Muscle of arm (tissue), 14 donors: Measurements from ENCODE around the gene TESK2. TPM values are rescaled to one million over a fixed set of nuclear protein-coding genes. Genes with fewer than 3 reads are reported as not detected.
A peak's percentile ranks its signal among the peaks of the same experiment; 100 is the strongest.
"Not testable (repeated sequence)": the region's sequence is repeated elsewhere in the genome, so short reads cannot be mapped to it uniquely, and the experiment has no call there.

Source experiments
- DNase-seq: peaks from one replicate; pipeline ENCODE4 v3.0.0-alpha.2; 2013
- long read RNA-seq, 11 donors: transcript quantifications; one replicate each; lab custom pipeline, GENCODE V29; 2026
- polyA plus RNA-seq, 12 donors: library from polyadenylated mRNA; unstranded; fragments of 120-200 nt; gene quantifications; one replicate each; pipeline ENCODE4 v1.2.1, GENCODE V29; 2013; ENCODE audit not compliant: insufficient read length in 12 of 12

The TESK2 gene, protein sequence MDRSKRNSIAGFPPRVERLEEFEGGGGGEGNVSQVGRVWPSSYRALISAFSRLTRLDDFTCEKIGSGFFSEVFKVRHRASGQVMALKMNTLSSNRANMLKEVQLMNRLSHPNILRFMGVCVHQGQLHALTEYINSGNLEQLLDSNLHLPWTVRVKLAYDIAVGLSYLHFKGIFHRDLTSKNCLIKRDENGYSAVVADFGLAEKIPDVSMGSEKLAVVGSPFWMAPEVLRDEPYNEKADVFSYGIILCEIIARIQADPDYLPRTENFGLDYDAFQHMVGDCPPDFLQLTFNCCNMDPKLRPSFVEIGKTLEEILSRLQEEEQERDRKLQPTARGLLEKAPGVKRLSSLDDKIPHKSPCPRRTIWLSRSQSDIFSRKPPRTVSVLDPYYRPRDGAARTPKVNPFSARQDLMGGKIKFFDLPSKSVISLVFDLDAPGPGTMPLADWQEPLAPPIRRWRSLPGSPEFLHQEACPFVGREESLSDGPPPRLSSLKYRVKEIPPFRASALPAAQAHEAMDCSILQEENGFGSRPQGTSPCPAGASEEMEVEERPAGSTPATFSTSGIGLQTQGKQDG
- 1 to 10 TPM in 11 of 12 donors, not detected in 1; 1.9 to 5.4 (median 2.2) TPM for polyA plus RNA-seq
- long read RNA-seq, donor 1, partial matches to known transcripts, result 0 of 3 reads
- long read RNA-seq, donor 1, other reads (novel, unspliced or antisense), result 0 of 3 reads
- long read RNA-seq, donor 2, partial matches to known transcripts, result 0 of 1 reads
- long read RNA-seq, donor 2, other reads (novel, unspliced or antisense), result 0 of 1 reads
- long read RNA-seq, donor 3, result 0 reads
- long read RNA-seq, donor 4, result 0 reads
- long read RNA-seq, donor 5, result 0 reads
- long read RNA-seq, donor 6, result 0 reads
- long read RNA-seq, donor 7, result 0 reads
- long read RNA-seq, donor 8, partial matches to known transcripts, result 0 of 1 reads
- long read RNA-seq, donor 8, other reads (novel, unspliced or antisense), result 0 of 1 reads
- long read RNA-seq, donor 9, result 0 reads
- long read RNA-seq, donor 10, partial matches to known transcripts, result 0 of 1 reads
- long read RNA-seq, donor 10, other reads (novel, unspliced or antisense), result 0 of 1 reads
- long read RNA-seq, donor 11, result 0 reads

DNA sequence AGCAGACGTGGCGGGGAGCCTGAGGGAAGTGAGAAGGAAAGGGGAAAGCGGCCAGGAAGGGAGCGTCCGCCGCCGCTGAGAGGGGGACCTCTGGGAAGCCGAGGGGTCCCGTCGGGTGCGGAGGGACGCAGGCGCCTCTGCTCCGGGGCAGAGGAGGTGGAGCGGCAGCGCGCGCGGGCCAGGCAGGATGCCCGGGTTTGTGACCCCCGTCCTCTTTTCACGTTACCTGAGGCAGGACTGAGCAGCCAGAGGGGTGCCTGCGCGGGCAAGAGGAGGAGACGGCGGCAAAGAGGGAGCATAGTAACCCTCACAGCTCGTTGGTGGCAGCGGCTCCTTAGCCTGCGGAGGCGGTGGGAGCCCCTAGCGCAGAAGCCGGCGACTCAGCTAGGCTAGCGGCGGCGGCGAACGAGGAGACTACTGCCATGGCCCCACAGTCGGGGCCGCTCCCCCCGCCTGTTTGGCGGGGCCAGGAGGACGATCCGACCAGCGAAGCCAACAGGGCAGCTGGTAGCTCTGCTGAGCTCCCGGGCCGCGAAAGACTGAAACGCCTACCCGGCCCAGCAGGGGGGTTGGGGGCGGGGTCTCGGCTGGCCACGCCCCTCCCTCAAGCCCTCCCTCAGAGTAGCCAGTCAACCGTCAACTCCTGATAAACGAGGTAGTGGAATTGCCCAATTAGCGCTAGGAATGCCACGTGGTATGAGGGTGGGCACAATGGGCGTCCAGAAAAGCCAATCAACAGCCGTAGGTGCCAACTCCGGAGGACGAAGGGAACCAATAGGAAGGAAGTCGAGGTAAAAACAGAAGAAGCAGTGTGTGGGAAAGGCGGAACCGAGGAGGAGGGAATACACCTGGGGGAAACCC is at the start of gene TESK2:
TSS of gene TESK2 (minus strand) at position 538 of the 861 bp plus-strand sequence. CDS start 33,378 bp downstream, outside the sequence.
- peak; percentile 98 for DNase-seq

DNA sequence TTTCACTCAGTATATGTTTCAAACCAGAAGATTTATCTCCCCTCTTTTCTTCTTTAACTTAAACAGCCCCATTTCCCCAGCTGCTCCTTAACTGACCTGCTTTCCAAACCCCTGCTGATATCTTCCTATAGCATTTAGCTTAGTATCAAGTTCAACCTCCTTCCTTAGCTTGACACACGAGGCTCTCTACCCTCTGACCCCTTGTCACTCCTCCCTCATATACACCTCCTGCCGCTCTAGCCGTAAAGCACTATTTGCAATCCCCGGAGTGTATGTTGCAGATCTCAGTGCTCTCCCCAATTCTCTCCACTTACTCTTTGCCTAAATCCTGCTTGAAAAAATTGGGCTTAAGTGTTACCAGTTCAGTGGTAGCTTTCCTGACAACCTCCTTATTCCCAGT is 45.9 kb upstream of the TESK2 start:
- DNase-seq, result no peak

DNA sequence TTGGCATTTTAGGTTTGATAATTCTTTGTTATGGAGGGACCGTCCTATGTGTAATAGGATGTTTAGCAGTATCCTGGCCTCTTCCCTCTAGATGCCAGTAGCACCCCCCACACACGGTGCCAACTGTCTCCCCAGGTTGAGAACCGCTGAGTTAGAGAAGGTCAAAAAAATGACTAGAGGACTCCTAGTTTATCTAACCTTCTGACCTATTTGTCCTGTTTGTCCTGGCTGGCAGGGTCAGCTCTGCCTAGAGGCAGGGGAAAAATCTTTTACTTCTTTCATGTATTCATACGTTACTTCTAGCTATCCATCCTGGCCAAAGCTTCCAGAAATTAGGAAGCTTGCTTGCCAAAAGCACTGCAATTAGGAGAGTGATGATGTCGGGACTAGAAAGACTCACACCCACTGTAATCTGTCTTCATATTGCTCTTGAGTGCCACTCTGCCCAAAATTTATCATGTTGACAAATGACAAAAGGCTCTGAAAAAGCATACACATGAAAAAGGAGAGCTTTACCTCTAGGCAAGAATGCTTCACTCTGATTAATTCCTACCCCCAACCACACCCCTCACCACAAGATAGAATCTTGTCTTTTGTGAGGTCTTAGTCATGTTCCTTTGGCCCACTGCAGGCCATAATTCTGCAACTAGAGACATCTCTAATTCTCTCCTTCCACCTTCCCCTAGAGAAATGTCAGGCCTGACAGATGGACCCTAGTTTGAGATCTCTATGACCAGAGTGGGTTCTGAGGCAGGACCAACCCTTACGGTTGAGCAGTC is 45.2 kb upstream of the TESK2 start:
- DNase-seq, result no peak

DNA sequence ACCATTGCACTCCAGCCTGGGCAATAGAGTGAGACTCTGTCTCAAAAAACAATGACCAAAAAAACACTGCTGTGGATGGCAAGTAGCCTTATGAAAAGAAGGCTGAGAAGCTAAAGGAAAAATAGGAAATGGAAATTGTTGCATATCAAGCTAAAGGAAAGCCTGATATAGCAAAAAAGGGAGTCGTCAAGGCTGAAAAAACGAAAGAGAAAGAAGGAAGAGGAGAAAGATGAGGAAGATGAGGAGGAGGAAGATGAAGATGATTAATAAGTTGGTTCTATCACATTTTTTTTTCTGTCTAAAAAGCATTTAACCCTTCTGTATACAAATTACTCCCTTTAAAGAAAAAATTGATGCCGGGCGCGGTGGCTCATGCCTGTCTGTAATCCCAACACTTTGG is 40.9 kb upstream of the TESK2 start:
- DNase-seq, result no peak

DNA sequence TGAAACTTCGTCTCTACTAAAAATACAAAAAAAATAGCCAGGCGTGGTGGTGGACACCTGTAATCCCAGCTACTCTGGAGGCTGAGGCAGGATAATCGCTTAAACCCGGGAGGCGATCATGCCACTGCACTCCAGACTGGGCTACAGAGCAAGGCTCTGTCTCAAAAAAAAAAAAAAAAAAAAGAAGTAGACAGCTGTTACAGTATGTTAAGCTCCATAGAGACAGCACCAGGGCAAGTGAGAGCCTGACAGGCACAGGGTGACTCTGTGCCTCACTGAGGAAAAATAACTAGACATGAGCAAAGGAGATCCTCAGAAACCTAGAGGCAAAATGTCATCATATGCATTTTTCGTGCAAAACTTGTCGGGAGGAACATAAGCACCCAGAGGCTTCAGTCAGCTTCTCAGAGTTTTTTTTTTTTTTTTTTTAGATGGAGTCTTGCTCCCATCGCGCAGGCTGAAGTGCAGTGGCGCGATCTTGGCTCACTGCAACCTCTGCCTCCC is 39.7 kb upstream of the TESK2 start:
- no peak for DNase-seq

DNA sequence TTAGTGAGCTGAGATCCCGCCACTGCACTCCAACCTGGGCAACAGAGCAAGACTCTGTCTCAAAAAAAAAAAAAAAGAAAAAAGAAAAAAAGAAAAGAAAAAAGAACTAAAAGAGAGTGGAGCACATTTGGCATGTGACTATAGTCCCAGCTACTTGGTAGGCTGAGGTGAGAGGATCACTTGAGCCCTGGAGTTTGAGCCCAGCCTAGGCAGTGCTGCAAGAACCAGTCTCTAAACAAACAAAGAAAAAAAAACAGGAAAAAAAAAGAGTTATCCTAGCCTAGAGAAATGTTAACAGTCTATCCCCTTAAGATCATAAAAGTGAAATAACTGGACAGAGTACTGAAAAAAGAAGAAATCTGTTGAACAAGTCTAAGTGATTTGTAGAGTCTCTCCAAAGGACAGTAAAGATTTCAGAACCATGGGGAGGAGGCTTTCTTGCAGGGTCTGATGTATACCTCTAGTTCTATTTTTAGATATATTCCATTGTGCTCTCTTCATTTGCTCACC is 35.2 kb upstream of the TESK2 start:
- DNase-seq, result no peak

DNA sequence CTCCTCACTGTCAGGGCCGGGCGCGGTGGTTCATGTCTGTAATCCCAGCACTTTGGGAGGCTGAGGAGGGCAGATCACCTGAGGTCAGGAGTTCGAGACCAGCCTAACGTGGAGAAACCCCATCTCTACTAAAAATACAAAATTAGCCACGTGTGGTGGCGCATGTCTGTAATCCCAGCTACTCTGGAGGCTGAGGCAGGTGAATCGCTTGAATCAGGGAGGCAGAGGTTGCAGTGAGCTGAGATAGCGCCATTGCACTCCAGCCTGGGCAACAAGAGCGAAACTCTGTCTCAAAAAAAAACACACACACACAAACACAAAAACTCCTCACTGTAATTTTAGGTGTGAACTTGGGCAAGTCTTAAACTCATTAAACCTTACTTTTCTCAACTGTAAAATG is 33.0 kb upstream of the TESK2 start:
- not testable (repeated sequence) for DNase-seq

DNA sequence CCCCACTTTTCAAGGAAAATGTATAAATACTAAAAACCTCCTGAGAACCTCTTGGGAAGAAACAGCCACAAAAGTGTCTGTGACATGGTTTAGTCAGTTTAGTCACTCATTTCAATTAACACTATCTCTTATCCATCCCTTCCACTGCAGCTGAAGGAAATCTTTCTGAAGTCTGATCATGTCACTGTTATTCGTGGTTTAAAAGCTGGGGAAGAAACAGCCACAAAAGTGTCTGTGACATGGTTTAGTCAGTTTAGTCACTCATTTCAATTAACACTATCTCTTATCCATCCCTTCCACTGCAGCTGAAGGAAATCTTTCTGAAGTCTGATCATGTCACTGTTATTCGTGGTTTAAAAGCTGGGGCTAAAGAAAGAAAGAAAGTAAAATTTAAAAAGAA is 32.6 kb upstream of the TESK2 start:
- not testable (repeated sequence) for DNase-seq

DNA sequence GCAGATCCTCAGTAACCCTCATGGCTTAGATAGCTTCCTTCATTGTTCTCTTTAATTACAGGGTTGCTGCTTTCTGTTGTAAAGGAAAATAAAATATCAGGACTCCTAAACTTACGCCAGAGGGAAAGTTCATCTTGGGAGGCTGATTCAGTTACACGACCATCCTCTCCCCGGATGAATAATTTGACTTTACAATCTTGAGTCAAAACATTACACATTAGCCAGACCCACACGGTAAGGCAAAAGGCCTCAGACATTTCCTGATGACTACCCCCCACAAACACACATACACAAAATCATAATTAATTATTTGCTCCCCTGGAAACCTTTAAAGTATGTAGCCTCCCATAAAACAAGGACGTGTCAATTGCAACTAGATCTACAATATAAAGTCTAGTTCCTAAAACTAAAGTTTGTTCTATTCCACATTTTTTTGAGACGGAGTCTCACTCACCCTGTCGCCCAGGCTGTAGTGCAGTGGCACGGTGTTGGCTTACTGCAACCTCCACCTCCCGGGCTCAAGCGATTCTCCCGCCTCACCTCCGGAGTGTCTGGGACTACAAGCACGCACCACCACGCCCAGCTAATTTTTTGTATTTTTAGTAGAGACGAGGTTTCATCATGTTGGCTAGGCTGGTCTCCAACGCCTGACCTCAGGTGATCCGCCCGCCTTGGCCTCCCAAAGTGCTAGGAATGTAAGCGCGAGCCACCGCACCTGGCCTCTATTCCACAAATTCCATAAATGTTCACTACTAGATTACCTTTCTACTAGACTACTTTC is 31.6 kb upstream of the TESK2 start:
- no peak for DNase-seq

DNA sequence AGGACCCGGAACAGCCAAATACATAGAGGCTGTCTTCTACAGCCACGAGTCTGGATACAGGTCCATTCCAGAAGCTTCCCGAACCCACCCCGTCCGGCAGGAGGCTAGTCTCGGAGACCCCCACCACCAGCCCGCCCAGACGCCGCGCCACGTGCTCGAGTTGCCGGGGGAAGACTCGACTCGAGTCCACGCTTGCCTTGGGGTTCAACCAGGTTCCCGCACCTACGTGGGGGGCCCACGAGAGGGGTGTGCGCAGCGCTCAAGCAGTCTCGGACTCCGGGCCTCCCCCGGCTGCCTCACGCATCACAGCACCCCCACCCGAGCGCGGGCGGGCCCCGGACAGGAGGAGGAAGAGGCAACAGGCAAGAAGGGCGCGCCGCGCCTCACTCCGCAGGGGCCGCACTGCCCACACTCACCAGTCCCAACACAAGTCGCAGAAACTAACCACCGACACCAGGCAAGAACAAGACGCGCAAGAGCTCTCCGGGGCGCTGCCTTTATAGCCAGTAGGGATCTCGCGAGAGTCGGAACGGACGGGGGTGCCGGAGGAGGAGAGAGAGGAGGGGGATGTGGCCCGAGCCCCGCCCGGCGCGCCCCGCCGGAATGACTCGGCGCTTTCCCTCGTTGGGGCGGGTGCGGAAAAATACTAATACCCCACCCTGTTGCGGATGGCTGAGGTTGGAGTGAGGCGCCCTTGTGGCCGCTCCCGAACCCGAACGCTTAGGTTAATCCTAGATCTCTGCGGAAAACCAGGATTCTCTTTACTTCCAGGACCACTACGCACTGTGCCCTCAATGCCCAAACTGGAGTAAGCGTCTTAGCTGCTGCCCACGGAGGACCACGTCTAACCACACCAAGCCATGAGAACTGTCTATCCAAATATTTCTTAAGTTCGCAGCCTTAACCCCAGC is 30.7 kb upstream of the TESK2 start, which contains the start of gene PRDX1:
TSS of gene PRDX1 (minus strand) at position 472 of the 911 bp plus-strand sequence. CDS start 2,841 bp downstream, outside the sequence.
- DNase-seq, result peak; percentile 96

DNA sequence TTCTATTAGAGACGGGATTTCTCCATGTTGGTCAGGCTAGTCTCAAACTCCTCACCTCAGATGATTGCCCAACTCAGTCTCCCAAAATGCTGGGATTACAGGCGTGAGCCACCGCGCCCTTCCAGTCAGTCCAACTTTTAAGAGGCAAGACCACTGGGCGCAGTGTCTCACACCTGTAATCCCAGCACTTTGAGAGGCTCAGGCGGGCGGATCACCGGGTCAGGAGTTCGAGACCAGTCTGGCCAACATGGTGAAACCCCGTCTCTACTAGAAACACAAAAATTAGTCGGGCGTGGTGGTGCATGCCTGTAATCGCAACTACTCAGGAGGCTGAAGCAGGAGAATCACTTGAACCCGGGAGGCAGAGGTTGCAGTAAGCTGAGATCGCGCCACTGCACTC is 28.8 kb upstream of the TESK2 start:
- not testable (repeated sequence) for DNase-seq

DNA sequence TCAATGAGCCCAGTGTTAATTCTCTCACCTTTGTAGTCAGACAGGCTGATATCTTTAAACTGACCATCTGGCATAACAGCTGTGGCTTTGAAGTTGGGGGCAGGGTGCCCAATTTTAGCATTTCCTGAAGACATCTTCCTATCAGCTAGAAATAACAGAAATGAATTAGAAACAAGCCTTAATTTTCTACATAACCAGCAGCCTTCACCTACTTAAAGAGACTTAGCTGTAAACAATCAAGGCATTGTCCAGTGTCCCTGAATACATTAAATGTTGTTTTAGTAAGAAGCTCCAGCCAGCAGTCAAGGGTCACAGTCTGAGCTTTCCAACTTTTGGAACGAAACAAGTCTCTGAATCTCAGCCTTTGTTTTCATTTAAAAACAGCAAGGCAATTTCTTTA is 27.9 kb upstream of the TESK2 start:
- no peak for DNase-seq

DNA sequence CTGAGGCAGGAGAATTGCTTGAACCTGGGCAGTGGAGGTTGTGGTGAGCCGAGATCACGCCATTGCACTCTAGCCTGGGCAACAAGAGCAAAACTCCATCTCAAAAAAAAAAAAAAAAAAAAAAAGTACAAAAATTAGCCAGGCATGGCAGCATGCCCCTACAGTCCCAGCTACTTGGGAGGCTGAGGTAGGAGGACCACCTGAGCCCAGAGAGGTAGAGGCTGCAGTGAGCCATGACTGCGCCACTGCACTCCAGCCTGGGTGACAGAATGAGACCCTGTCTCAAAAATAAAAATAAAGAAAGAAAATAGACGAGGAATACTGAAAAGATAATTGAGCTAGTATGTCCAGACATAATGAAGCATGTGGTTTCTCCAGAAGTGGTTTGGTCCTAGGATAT is 27.4 kb upstream of the TESK2 start:
- not testable (repeated sequence) for DNase-seq

DNA sequence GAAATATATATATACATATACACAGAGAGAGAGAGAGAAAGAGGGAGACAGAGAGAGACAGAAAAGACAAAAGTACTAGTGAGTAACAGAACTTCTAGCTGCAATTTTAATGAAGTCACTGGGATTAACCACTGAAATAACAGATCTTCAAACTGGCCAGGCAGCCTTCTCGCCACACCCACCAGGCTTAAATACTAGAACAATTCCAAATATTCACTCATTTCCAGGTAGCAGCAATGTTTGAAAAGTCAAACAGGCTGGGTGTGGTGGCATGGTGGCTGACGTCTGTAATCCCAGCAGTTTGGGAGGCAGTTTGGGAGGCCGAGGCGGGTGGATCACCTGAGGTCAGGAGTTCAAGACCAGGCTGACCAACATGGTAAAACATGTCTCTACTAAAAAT is 25.5 kb upstream of the TESK2 start:
- no peak for DNase-seq

DNA sequence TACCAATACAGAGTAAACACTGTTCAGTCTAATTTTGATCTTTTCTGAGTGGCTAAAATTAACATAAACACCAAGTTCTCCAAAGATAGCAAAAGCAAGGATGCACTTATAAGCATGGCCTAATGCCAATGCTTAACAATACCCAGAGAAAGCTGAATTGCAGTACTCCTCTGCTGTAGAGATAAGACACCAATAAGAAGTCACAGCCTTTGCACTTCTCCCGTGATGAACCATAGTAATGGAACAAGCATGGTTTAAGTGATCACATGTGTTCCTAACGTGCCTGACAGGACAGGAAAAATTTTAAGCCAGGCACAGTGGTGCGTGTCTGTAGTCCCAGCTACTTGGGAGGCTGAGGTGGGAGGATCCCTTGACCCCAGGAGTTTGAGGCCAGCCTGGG is 25.1 kb upstream of the TESK2 start:
- DNase-seq, result no peak

DNA sequence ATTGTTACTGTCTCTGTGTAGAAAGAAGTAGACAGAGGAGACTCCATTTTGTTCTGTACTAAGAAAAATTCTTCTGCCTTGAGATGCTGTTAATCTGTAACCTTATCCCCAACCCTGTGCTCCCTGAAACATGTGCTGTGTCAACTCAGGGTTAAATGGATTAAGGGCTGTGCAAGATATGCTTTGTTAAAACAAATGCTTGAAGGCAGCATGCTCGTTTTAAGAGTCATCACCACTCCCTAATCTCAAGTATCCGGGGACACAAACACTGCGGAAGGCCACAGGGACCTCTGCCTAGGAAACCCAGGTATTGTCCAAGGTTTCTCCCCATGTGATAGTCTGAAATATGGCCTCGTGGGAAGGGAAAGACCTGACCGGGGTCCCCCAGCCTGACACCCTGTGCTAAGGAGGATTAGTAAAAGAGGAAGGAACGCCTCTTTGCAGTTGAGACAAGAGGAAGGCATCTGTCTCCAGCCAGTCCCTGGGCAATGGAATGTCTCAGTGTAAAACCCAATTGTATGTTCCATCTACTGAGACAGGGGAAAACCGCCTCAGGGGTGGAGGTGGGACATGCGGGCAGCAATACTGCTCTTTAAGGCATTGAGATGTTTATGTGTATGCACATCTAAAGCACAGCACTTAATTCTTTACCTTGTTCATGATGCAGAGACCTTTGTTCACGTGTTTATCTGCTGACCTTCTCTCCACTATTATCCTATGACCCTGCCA is 22.7 kb upstream of the TESK2 start:
- not testable (repeated sequence) for DNase-seq

DNA sequence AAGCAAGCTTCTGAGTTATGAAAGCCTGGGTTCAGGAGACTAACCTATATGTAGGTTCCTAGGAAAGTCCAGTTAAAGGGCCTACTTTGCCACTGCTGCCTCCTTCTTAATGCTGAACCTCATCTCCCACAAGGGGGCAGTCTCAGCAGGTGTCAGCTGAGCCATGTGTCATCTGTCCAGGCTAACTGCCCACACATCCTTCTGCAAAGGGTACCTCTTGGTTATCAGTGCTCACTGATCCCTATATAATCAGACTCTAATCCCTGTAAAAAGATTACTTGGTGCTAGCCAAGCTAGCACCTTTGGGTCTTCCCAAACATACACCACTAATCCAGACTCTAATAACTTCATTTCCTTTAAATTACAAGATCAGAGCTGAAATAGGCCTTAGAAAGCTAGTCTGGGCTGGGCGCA is 21.7 kb upstream of the TESK2 start:
- DNase-seq, result peak; percentile 53
